K562 (cell line): ENCODE data around the gene PDZD2. TPM values are rescaled to one million over a fixed set of nuclear protein-coding genes. Genes with fewer than 3 reads are reported as not detected.

Source experiments
- ATAC-seq: fragments of 200-7000 bp; cut with Tn5 transposase; 3 replicates; pipeline ENCODE4 v1.9.1; 2020; ENCODE audit warnings: moderate library complexity
- BruUV-seq: library from RNA; stranded (reverse); fragments of 400-500 nt; replicated peaks from 2 replicates; lab custom pipeline; 2021; lab: Mats Ljungman, UMichigan
- CTCF ChIA-PET: fragments of 300-600 bp; formaldehyde crosslinking; extraction: SDS; loops from one replicate; lab custom pipeline; 2021; ENCODE audit warnings: low intra/inter-chr PET ratio; lab: Yijun Ruan, JAX
- POLR2A ChIA-PET: fragments of 300-600, 350-650 bp; sonication (Branson Sonifier 250); formaldehyde crosslinking; extraction: SDS; loops from one replicate; lab custom pipeline; 2021; ENCODE audit warnings: antibody characterized with exemption, inconsistent platforms; lab: Yijun Ruan, JAX
- DNase-seq, 4 experiments: peaks; one replicate each; pipeline versions ENCODE4 v3.0.0 to v3.0.0-alpha.2; 2011 to 2018; ENCODE audit warnings: low spot score in 3 of 4, mixed read lengths in 3 of 4; ENCODE audit errors: extremely low read depth in 1 of 4
- FAIRE-seq: peaks from 2 replicates; lab custom pipeline; 2011; peaks lifted over from hg19 to GRCh38; lab: Jason Lieb, UNC
- H2AFZ ChIP-seq: 2 replicates; pipeline ENCODE4 v1.6.0; 2011; ENCODE audit warnings: low read depth, low read length, control low read depth, inconsistent platforms
- H3K27ac ChIP-seq: fragments of 200-600 bp; 3 replicates; pipeline ENCODE4 v1.8.0; 2011; ENCODE audit warnings: low read depth, mild to moderate bottlenecking, control low read depth, inconsistent platforms, low read length, moderate library complexity, mixed read lengths; ENCODE audit errors: extremely low read depth
- H3K27me3 ChIP-seq, 2 experiments: fragments of 300-600 bp in 1 of 2; 2 replicates in 1 of 2; 3 replicates in 1 of 2; pipeline versions ENCODE4 v1.6.0 to v1.8.0; 2011; ENCODE audit warnings: inconsistent platforms in 2 of 2, low read length in 2 of 2, mild to moderate bottlenecking in 1 of 2, mixed read lengths in 1 of 2, moderate library complexity in 1 of 2; ENCODE audit not compliant: control insufficient read depth in 2 of 2, insufficient read depth in 2 of 2
- H3K36me3 ChIP-seq: fragments of 300-600 bp; 3 replicates; pipeline ENCODE4 v1.8.0; 2011; ENCODE audit warnings: mild to moderate bottlenecking, low read length, inconsistent platforms; ENCODE audit not compliant: control insufficient read depth, insufficient read depth
- H3K4me1 ChIP-seq, 2 experiments: fragments of 200-600 bp in 1 of 2; replicated peaks in 1 of 2; 2 replicates in 1 of 2; 3 replicates in 1 of 2; pipeline versions ENCODE4 v1.5.1 to v1.8.0; 2011; ENCODE audit warnings: inconsistent platforms in 2 of 2, low read length in 2 of 2, mild to moderate bottlenecking in 1 of 2, mixed read lengths in 1 of 2, moderate library complexity in 1 of 2; ENCODE audit not compliant: control insufficient read depth in 2 of 2, insufficient read depth in 2 of 2
- H3K4me2 ChIP-seq: 2 replicates; pipeline ENCODE4 v1.6.1; 2011; ENCODE audit warnings: low read length, control low read depth, inconsistent platforms, mixed read lengths; ENCODE audit not compliant: insufficient read depth
- H3K4me3 ChIP-seq: fragments of 200-600 bp; sonication (generic), shearing (Covaris generic); 2 replicates; pipeline ENCODE4 v1.5.1; 2016; ENCODE audit warnings: control low read depth, inconsistent platforms
- H3K79me2 ChIP-seq: fragments of 200-600 bp; 3 replicates; pipeline ENCODE4 v1.8.0; 2011; ENCODE audit warnings: low read length, inconsistent platforms; ENCODE audit not compliant: control insufficient read depth, insufficient read depth
- H3K9ac ChIP-seq, 2 experiments: 2 replicates each; pipeline versions ENCODE4 v1.6.0 to v1.6.1; 2011; ENCODE audit warnings: low read depth in 2 of 2, low read length in 2 of 2, control low read depth in 1 of 2, inconsistent platforms in 1 of 2, mild to moderate bottlenecking in 1 of 2, mixed read lengths in 1 of 2; ENCODE audit not compliant: insufficient read depth in 1 of 2
- H3K9me1 ChIP-seq: one replicate; pipeline ENCODE4 v1.6.0; 2011; ENCODE audit warnings: inconsistent platforms, mild to moderate bottlenecking, low read length, moderate library complexity; ENCODE audit not compliant: control insufficient read depth, insufficient read depth
- H3K9me3 ChIP-seq: replicated peaks from 2 replicates; pipeline ENCODE4 v1.5.1; 2011; ENCODE audit warnings: low read depth, low read length, inconsistent platforms; ENCODE audit not compliant: control insufficient read depth, insufficient read depth
- H4K20me1 ChIP-seq: replicated peaks from 2 replicates; pipeline ENCODE4 v1.6.1; 2011; ENCODE audit warnings: low read length, inconsistent platforms, mixed read lengths; ENCODE audit not compliant: control insufficient read depth, insufficient read depth
- ARNT ChIP-seq, 2 experiments: fragments of 450-650 bp; IDR thresholded peaks; 2 replicates each; pipeline ENCODE4 v1.6.1; 2016; ENCODE audit warnings: mild to moderate bottlenecking in 1 of 2
- FOS ChIP-seq: IDR thresholded peaks from 3 replicates; pipeline ENCODE4 v1.6.1; 2011; ENCODE audit not compliant: insufficient read length; ENCODE audit errors: extremely low read depth
- FOXA1 ChIP-seq: fragments of 450-650 bp; IDR thresholded peaks from 2 replicates; pipeline ENCODE4 v1.6.1; 2016; ENCODE audit warnings: mild to moderate bottlenecking, borderline replicate concordance
- GMEB1 ChIP-seq: fragments of 250-450 bp; sonication (Bioruptor Pico); IDR thresholded peaks from 2 replicates; pipeline ENCODE4 v1.4.0; 2020; ENCODE audit warnings: mild to moderate bottlenecking
- HDGF ChIP-seq: fragments of 450-650 bp; IDR thresholded peaks from 2 replicates; pipeline ENCODE4 v1.6.1; 2016
- HNRNPH1 ChIP-seq: fragments of 200-400 bp; formaldehyde crosslinking; optimal IDR thresholded peaks from 2 replicates; pipeline ENCODE3; 2017; ENCODE audit warnings: low read depth, mild to moderate bottlenecking, low read length, moderate library complexity
- HNRNPUL1 ChIP-seq: fragments of 200-400 bp; formaldehyde crosslinking; IDR thresholded peaks from 2 replicates; pipeline ENCODE4 v1.6.1; 2017; ENCODE audit warnings: low read length
- MYC ChIP-seq, 2 experiments: fragments of 250-450 bp in 1 of 2; sonication (Bioruptor Pico) in 1 of 2; IDR thresholded peaks; 2 replicates each; pipeline versions ENCODE4 v1.5.1 to v1.6.1; 2012 to 2021; ENCODE audit warnings: low read depth in 2 of 2, borderline replicate concordance in 1 of 2, improper control_type of control experiment in 1 of 2, low read length in 1 of 2, mild to moderate bottlenecking in 1 of 2, moderate library complexity in 1 of 2
- PCBP1 ChIP-seq: fragments of 200-400 bp; formaldehyde crosslinking; IDR thresholded peaks from 2 replicates; pipeline ENCODE4 v1.6.1; 2018; ENCODE audit warnings: mild to moderate bottlenecking, low read depth, low read length; ENCODE audit not compliant: poor library complexity, severe bottlenecking
- POLR2G ChIP-seq: fragments of 200-400 bp; formaldehyde crosslinking; IDR thresholded peaks from 2 replicates; pipeline ENCODE4 v1.6.1; 2017; ENCODE audit warnings: low read depth, mild to moderate bottlenecking, antibody characterized with exemption, low read length, moderate library complexity
- TAF9B ChIP-seq: fragments of 450-650 bp; IDR thresholded peaks from 2 replicates; pipeline ENCODE4 v1.6.1; 2018; ENCODE audit warnings: mild to moderate bottlenecking; ENCODE audit not compliant: partially characterized antibody
- TRIM24 ChIP-seq, 2 experiments: fragments of 450-650 bp; IDR thresholded peaks; 2 replicates each; pipeline ENCODE4 v1.6.1; 2016
- ZBTB5 ChIP-seq: fragments of 450-650 bp; IDR thresholded peaks from 2 replicates; pipeline ENCODE4 v1.6.1; 2017; ENCODE audit warnings: antibody characterized with exemption
- ZNF175 ChIP-seq: fragments of 200-800 bp; sonication (Bioruptor generic); IDR thresholded peaks from 2 replicates; pipeline ENCODE4 v1.6.1; 2016; ENCODE audit warnings: low read depth, mild to moderate bottlenecking, missing genetic modification characterization, missing compliant biosample characterization
- ZNF395 ChIP-seq: fragments of 200-800 bp; sonication (Bioruptor generic); IDR thresholded peaks from 2 replicates; pipeline ENCODE4 v1.6.1; 2017; ENCODE audit warnings: missing genetic modification characterization, missing compliant biosample characterization
- ZNF77 ChIP-seq: fragments of 250-450 bp; sonication (Bioruptor Pico); IDR thresholded peaks from 2 replicates; pipeline ENCODE4 v1.5.0; 2020
- WGBS: fragments of 100-300 bp; shearing (Covaris generic); methylation state at CpG from one replicate; pipeline ENCODE4 v1.1.6; 2016; ENCODE audit warnings: low coverage, mixed read lengths; ENCODE audit not compliant: insufficient coverage; ENCODE audit errors: missing lambda C conversion rate; 5-methylcytosine and 5-hydroxymethylcytosine counted together
- in situ Hi-C: fragments of 300-500 bp; cut with MboI; formaldehyde crosslinking; loops from 4 replicates; pipeline ENCODE4 v1.15.0; 2018; ENCODE audit warnings: inconsistent platforms, mixed read lengths
- intact Hi-C: fragments of 100-400 bp; cut with micrococcal nuclease; formaldehyde crosslinking; loops from 2 replicates; pipeline ENCODE4 v1.14.2; 2022
- polyA plus RNA-seq, 8 experiments: library from polyadenylated mRNA; depleted of rRNA in 4 of 8; stranded (reverse) in 5 of 8; unstranded in 3 of 8; fragments of >200 nt; fragmentation: Nextera tagmentation in 2 of 8; fragmentation: Illumina TruSeq in 1 of 8; extraction: Ambion mirVana in 2 of 8; extraction: Trizol in 1 of 8; gene quantifications; 2 replicates each; pipeline versions ENCODE4 v1.2.1 to v1.2.3, GENCODE V29; 2011 to 2014; ENCODE audit warnings: inconsistent platforms in 1 of 8, missing spikeins in 1 of 8
- total RNA-seq, 7 experiments: library from RNA; depleted of rRNA in 6 of 7; stranded (reverse); fragments of >200 nt in 6 of 7; fragmentation: Illumina TruSeq in 2 of 7; extraction: Trizol in 2 of 7; gene quantifications; 2 replicates each; pipeline versions ENCODE4 v1.2.1 to v1.2.3, GENCODE V29; 2011 to 2021; ENCODE audit warnings: low replicate concordance in 1 of 7

The PDZD2 gene
- total and polyA plus RNA-seq, 9 of the 15 experiments (the other 6 are each of a cell fraction or from before 2014, with no cell fraction given) = 0.02 to 0.08 (median 0.04) TPM; not detected in 6

GRCh38 chr5:31701642-31702299 lies 62.8 kb downstream of the PDZD2 start (continued):
- no peak for TF ChIP-seq MYC (IDR thresholded peaks at IDR 0.05; ENCODE audit: low read depth, low read length)
- no peak for TF ChIP-seq MYC (CRISPR knock-in tag; IDR thresholded peaks at IDR 0.05; ENCODE audit: borderline replicate concordance, low read depth)
- no peak for TF ChIP-seq ZNF175 (CRISPR knock-in tag)
- no peak for TF ChIP-seq POLR2G
- TF ChIP-seq, all 486 proteins: peak for 0

- peaks cover 42 to 48% of the 10 kb centered on the region in 2 experiments for H3K27me3 ChIP-seq
- ChIA-PET CTCF (no interaction called here), POLR2A (no interaction called here)
- FAIRE-seq (no peak), ATAC-seq (no peak), DNase-seq (no peak)
- no peaks in the 10 kb centered on the region for H3K79me2 ChIP-seq
- BruUV-seq = no TSS peak
- H3K9me1 ChIP-seq = no peaks in the 10 kb centered on the region
- 0% methylated on average over 2 of the region's 2 CpGs for WGBS
- H3K4me1 ChIP-seq = no peaks in the 10 kb centered on the region
- no peak overlapping the region for H3K9ac ChIP-seq
- H3K4me2 ChIP-seq = no peak overlapping the region
- H3K36me3 ChIP-seq = no peaks in the 10 kb centered on the region
- in situ Hi-C loops = no loop called here
- H3K9me3 ChIP-seq = no peaks in the 10 kb centered on the region
- no peak overlapping the region for H2AFZ ChIP-seq
- no peak overlapping the region for H3K4me3 ChIP-seq
- no peaks in the 10 kb centered on the region for H4K20me1 ChIP-seq
- no peak overlapping the region for H3K27ac ChIP-seq
- intact Hi-C loops = no loop called here
- TF ChIP-seq ZNF77 (CRISPR knock-in tag) = no peak
- no peak for TF ChIP-seq HDGF
- TF ChIP-seq TAF9B = no peak
- no peak for TF ChIP-seq ZBTB5
- TF ChIP-seq FOS = no peak
- TF ChIP-seq ZNF395 (CRISPR knock-in tag) = no peak
- no peak for TF ChIP-seq HNRNPUL1
- no peak for TF ChIP-seq FOXA1
- no peak for TF ChIP-seq HNRNPH1
- no peak for TF ChIP-seq ARNT (IDR thresholded peaks at IDR 0.05)
- no peak for TF ChIP-seq TRIM24 (IDR thresholded peaks at IDR 0.05)
- no peak for TF ChIP-seq PCBP1
- TF ChIP-seq GMEB1 (CRISPR knock-in tag) = no peak
These were observed 63.8 kb downstream of the PDZD2 start for GRCh38 chr5:31702712-31703111.
